Naive thymus-derived CD8-positive, alpha-beta T cell (primary cell): Measurements from ENCODE around the gene CIITA. TPM values are rescaled to one million over a fixed set of nuclear protein-coding genes. Genes with fewer than 3 reads are reported as not detected.

Source experiments
- ATAC-seq, 2 donors: fragments of 150-1000 bp; cut with Tn5 transposase in 1 of 2; sonication (Bioruptor Pico), chemical (Tn5 transposase) in 1 of 2; 1 replicate in 1 of 2; 2 replicates in 1 of 2; pipeline ENCODE4 v1.10.0; 2021; ENCODE audit warnings: mild to moderate bottlenecking in 2 of 2, moderate library complexity in 2 of 2
- POLR2A ChIA-PET: fragments of 350-600 bp; sonication (Branson Sonifier 250); formaldehyde crosslinking; loops from one replicate; lab custom pipeline; 2021; ENCODE audit warnings: antibody characterized with exemption; lab: Charles Lee
- DNase-seq, 10 donors: peaks; one replicate each; pipeline versions ENCODE4 v3.0.0 to v3.0.0-alpha.2; 2020 to 2022
- H3K27ac Mint-ChIP-seq, 10 donors: one replicate each; pipeline ENCODE4 v1.8.0; 2020 to 2022; ENCODE audit warnings: mild to moderate bottlenecking in 10 of 10, mixed read lengths in 10 of 10, moderate library complexity in 4 of 10, inconsistent platforms in 1 of 10
- H3K27me3 Mint-ChIP-seq, 5 donors: one replicate each; pipeline ENCODE4 v1.8.0; 2021 to 2022; ENCODE audit warnings: mixed read lengths in 5 of 5
- H3K36me3 Mint-ChIP-seq, 3 donors: one replicate each; pipeline ENCODE4 v1.8.0; 2020 to 2022; ENCODE audit warnings: mixed read lengths in 3 of 3, mild to moderate bottlenecking in 2 of 3, inconsistent platforms in 1 of 3
- H3K4me1 Mint-ChIP-seq, 4 donors: one replicate each; pipeline ENCODE4 v1.8.0; 2021 to 2022; ENCODE audit warnings: mixed read lengths in 4 of 4
- H3K4me3 Mint-ChIP-seq, 10 donors: one replicate each; pipeline ENCODE4 v1.8.0; 2020 to 2022; ENCODE audit warnings: mild to moderate bottlenecking in 10 of 10, mixed read lengths in 10 of 10, moderate library complexity in 6 of 10, inconsistent platforms in 1 of 10
- H3K9me3 Mint-ChIP-seq, 9 donors: one replicate each; pipeline ENCODE4 v1.8.0; 2020 to 2022; ENCODE audit warnings: mixed read lengths in 9 of 9, mild to moderate bottlenecking in 3 of 9, inconsistent platforms in 1 of 9, moderate library complexity in 1 of 9
- polyA plus RNA-seq, 3 donors: library from polyadenylated mRNA; unstranded; fragments of 300-500 nt; fragmentation: Illumina TruSeq; gene quantifications; one replicate each; pipeline ENCODE4 v1.2.3, GENCODE V29; 2021
- total RNA-seq, 8 experiments: library from RNA in 2 of 8; stranded (reverse) in 2 of 8; gene quantifications; one replicate each; pipeline ENCODE4 v1.2.3 and lab custom pipeline; 2021 to 2026

CIITA gene
- total and polyA plus RNA-seq, 5 experiments from 2014 or later, result 0.07 to 18.8 (median 0.80) TPM

DNA sequence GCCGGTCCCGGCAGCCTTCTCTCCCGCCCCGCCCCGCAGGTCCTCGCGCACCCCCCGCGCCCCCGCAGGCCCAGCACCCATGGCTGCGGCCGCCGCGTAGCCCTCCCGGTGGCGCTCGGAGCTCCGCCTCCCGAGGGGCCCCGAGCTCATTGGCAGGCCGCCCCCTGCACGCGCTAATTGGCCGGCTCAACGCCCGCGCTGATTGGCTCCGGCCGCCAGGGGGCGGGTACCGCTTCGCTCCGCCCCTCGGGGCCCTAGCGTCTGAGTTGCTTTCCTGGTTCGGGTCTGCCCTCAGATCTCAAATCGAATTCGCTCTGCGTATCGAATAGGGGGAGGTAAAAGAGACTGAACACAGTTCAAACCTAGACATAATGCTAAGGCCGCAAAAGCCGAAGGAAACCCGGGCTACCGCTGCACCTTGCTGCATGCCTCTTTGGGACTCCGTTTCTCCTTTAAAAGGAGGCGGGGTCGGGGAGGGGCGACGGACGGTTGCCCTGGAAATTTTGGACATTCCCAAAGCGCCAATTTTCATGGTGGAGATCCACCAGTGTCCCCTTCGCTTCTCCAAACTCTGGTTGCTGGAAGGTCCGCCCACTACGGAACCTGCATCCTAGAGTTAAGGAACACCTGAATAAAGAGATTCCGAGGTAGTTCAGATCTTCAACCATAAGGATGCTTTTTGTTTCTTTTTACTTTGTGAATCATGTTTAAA lies 65.5 kb downstream of the CIITA start, which contains the start of gene DEXI:
TSS of gene DEXI (minus strand) at position 117 of the 712 bp plus-strand sequence. CDS start 463 bp downstream, outside the sequence.
- Mint-ChIP-seq H3K36me3 (peaks cover 0 to 7% (median 0%) of the 10 kb centered on the region in 3 donors), H3K27me3 (no peaks in the 10 kb centered on the region), H3K4me3 (peak within 1 kb of the TSS; percentile 85 to 96 (median 92)), H3K4me1 (peaks cover 39 to 87% (median 82%) of the 10 kb centered on the region in 4 donors), H3K9me3 (no peaks in the 10 kb centered on the region), H3K27ac (peak within 1 kb of the TSS; percentile 60 to 94 (median 88))
- DNase-seq (peak; percentile 91 to 96 (median 95)), ATAC-seq (peak; percentile 81 to 85)
- POLR2A ChIA-PET, result interaction anchor here (1.0 to 1.3 kb wide), 4 partner anchors 199 to 1851 kb away, joined by 6 to 12 read pairs (median 6); partner anchors contain the start of genes HAPSTR1, NUBP1, SOCS1 and TXNDC11

DNA sequence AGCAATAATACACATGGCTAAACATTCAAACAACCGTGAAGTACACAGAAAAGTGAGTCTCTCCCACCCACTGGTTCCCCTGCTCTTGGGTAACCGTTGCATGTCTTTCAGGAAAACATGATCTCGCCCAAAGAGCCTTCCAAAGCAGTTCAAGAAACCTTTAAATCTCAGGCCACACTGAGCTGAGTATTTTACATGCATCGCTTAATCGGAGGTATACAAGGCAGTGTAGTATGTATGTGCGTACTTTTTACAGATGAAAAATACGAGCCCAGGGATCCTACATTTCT lies 66.0 kb downstream of the CIITA start:
- Mint-ChIP-seq H3K4me1 (peaks cover 37 to 83% (median 79%) of the 10 kb centered on the region in 4 donors), H3K4me3 (peak overlapping the region; percentile 74 to 91 (median 84)), H3K27me3 (no peaks in the 10 kb centered on the region), H3K9me3 (no peaks in the 10 kb centered on the region), H3K36me3 (peaks cover 0 to 7% (median 0%) of the 10 kb centered on the region in 3 donors), H3K27ac (peak overlapping the region in 9 of 10 donors; percentile 52 to 93 (median 85))
- DNase-seq (no peak), ATAC-seq (no peak)
- POLR2A ChIA-PET, result no interaction called here

DNA sequence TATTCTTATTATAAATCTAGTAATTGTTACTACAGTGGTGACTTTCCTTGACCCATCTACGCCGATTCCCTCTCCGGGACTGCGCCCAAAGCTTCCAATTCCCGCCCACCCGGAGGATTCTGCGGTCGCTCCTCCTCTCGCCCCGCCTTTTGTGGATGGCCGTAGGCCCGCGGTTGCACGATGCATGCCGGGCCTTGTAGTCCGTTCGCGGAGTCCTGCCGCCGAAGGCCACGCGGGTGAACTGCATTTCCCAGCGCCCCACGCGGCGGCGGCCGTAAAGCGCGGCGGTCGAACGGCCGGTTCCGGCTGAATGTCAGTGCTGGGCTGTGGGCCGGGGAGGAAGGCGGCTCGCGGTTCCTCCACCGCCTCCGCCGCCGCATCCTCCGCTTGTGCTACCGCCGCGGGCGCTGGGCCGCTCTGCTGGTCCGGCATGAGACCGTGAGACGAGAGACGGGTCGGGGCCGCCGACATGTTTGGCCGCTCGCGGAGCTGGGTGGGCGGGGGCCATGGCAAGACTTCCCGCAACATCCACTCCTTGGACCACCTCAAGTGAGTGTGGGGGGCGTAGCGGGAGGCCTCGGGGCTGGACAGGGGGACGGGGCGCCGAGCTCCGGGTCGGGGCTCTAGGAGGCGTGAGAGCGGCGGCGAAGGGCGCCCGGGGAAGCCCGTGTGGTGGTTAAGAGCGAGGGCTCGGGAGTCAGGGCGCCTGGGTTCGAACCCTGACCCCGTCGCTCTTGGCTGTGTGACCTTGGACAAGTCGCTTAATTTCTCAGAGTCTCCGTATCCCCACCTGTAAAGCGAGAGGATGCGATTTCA lies 67.5 kb downstream of the CIITA start, which contains the start of gene CLEC16A:
TSS of gene CLEC16A (plus strand) at position 316 of the 816 bp plus-strand sequence. CDS start at position 470, 154 bp downstream.
- Mint-ChIP-seq H3K4me3 (peak within 1 kb of the TSS; percentile 85 to 95 (median 90)), H3K9me3 (no peaks in the 10 kb centered on the region), H3K27me3 (no peaks in the 10 kb centered on the region), H3K4me1 (peaks cover 31 to 80% (median 77%) of the 10 kb centered on the region in 4 donors), H3K27ac (peak within 1 kb of the TSS; percentile 35 to 93 (median 88)), H3K36me3 (peaks cover 0 to 3% (median 0%) of the 10 kb centered on the region in 3 donors)
- ATAC-seq (peak; percentile 68 to 75), DNase-seq (peak; percentile 90 to 95 (median 94))
- POLR2A ChIA-PET, result interaction anchor here (0.5 to 2.0 kb wide), 4 partner anchors 10 to 642 kb away, joined by 3 to 7 read pairs (median 6); partner anchors contain the start of genes LITAF and SOCS1

DNA sequence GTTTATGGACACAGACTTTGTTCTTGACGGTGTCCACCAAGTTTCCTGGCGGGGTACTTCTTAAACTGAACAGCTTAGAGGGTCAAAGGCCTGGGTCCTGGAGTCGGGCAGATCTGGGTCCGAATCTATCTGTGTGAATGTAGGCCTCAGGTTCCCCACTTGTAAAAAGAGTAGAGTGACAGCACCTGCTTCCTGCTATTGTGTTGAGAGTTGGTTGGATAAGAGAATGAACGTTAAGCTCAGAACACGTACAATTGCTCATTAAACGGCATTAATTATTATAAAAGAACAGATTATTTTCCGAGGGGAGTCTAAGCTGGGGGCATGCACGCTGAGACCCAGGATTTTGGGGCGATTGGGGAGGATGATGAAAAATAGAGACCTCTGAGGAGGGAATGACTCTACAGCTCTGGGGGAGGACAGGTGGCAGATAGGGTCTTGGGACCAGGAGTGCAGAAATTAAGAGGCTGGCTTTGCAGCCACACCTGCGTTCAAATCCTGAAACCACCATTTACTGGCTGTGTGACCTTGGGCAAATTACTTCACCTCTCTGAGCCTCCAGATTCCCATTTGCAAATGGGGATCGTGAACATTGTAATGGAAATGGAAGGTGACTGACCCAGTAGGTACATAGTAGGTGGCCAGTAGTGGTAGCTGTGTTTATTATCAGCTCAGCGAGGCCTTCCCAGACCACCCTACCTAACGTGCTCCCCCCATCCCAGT lies 68.2 kb downstream of the CIITA start:
- Mint-ChIP-seq H3K36me3 (no peaks in the 10 kb centered on the region), H3K27ac (peak overlapping the region; percentile 35 to 90 (median 85))

DNA sequence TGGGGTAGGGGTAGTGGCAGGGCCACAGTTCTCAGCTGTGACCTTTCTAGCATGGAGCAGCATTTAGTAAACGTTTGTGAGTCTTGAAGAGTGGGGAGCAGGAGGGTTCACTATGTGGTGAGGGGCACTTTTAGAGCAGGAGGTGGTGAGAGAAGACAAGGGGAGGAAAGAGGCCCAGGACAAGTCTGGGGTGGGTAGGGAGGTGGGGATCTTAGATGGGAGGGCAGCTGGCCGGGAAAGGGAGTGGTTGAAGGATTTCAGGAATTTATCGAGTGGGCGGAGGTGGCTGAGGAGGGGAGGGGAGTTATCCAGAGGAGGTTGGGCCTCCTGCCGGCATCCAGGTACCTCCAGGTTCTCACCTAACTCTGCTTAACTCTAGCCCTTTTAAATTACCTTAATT lies 69.3 kb downstream of the CIITA start:
- DNase-seq (no peak), ATAC-seq (no peak)
- Mint-ChIP-seq H3K27ac (peak overlapping the region in 6 of 10 donors; percentile 30 to 80 (median 64)), H3K4me3 (peak overlapping the region in 9 of 10 donors; percentile 49 to 95 (median 89)), H3K36me3 (no peaks in the 10 kb centered on the region), H3K27me3 (no peaks in the 10 kb centered on the region), H3K4me1 (peaks cover 22 to 77% (median 71%) of the 10 kb centered on the region in 4 donors), H3K9me3 (no peaks in the 10 kb centered on the region)
- POLR2A ChIA-PET, result no interaction called here

More for the DNA sequence above, 68.2 kb downstream of the CIITA start:
- Mint-ChIP-seq H3K4me3 (peak overlapping the region; percentile 82 to 95 (median 90)), H3K9me3 (no peaks in the 10 kb centered on the region), H3K27me3 (no peaks in the 10 kb centered on the region), H3K4me1 (peaks cover 28 to 80% (median 76%) of the 10 kb centered on the region in 4 donors)
- ATAC-seq (no peak), DNase-seq (no peak)
- POLR2A ChIA-PET, result interaction anchor here (1.4 to 2.0 kb wide), 3 partner anchors 9 to 311 kb away, joined by 6 to 7 read pairs (median 7); partner anchors contain the start of gene SOCS1

DNA sequence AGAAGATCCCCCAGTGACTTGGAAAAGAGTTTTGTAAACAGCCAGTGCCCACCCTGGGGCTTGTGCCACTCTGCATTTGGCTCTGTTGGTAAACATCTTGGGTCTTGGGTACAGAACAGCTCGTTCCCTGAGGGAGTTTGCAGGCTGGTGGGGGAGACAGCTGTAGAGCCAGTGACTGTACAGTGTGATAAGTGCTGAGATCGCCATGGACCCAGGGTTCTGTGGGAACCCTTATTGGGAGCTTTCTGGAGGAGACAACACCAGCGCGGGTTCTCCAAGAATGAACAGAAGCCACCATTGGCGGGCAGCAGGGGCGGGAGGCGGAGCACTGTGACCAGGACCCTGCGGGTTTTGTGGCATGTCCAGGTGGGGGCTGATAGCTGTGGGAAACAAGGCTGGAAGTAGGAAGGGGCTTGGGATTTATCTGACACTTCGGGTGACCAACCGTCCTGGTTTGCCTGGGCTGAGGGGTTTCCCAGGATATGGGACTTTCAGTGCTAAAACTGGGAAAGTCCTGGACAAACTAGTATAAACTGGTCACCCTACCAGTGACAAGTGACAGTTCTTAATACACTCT lies 70.3 kb downstream of the CIITA start:
- Mint-ChIP-seq H3K36me3 (no peaks in the 10 kb centered on the region), H3K27me3 (no peaks in the 10 kb centered on the region), H3K4me3 (peak overlapping the region in 4 of 10 donors; percentile 26 to 58 (median 43)), H3K4me1 (peaks cover 22 to 75% (median 69%) of the 10 kb centered on the region in 4 donors), H3K9me3 (no peaks in the 10 kb centered on the region), H3K27ac (peak overlapping the region in 3 of 10 donors; percentile 32 to 77 (median 50))
- ATAC-seq, result no peak
- DNase-seq, result no peak
- POLR2A ChIA-PET, result no interaction called here

DNA sequence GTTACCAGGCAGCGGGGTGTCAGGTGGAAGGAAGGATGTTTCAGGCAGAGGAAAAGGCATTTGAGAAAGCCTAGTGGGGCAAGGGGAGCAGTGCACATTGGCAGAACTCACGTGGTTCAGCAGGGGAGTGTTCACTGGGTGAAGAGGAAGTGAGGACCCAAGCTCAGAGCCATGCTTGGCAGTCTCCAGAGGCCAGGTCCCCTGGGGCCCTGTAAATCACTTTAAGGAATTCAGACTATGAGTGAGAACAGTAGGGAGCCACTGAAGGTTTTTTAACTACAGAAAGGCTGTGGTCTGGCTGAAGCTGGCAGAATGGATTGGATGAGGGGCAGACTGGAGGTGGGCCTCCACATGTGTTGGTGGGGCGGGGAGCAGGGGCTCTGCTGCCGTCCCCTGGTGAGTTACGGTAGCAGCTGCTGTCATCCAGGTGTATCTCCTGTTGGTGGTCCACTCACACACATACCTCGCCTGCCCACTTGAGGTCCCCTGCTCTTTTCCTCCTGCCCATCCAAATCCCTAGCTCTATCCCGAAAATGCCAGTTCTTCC lies 72.5 kb downstream of the CIITA start:
- POLR2A ChIA-PET, result interaction anchor here (0.6 to 0.9 kb wide), 2 partner anchors 157 to 307 kb away, joined by 3 to 4 read pairs; partner anchors contain the start of gene SOCS1

DNA sequence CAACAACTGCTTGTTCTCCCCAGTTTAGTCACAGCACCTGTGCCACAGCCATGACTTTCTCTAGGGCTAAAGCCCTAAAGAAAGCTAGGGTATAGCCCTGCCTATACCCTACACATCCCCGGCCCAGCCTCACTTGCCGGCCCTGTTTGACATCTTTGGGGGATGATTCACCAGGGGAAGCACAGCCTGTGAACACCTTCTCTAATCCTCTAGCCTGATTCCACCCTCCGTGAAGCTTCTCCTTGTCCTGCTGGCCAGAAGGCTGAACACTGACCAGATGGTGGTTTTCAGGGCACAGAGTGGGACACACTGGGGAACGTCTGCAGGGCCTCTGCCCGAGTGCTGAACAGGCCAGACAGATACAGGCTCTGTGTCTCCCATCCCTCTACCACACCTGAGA lies 73.4 kb downstream of the CIITA start:
- no peak for DNase-seq
- peak overlapping the region in 4 of 10 donors; percentile 31 to 74 (median 40) for H3K27ac Mint-ChIP-seq
- POLR2A ChIA-PET, result interaction anchor here (1.1 kb wide), 1 partner anchor 305 kb away, joined by 5 read pairs; the partner anchor contains the start of gene SOCS1
- peaks cover 27 to 76% (median 68%) of the 10 kb centered on the region in 4 donors for H3K4me1 Mint-ChIP-seq
- H3K27me3 Mint-ChIP-seq, result no peaks in the 10 kb centered on the region
- no peak for ATAC-seq
- no peaks in the 10 kb centered on the region for H3K9me3 Mint-ChIP-seq
- H3K4me3 Mint-ChIP-seq, result no peak overlapping the region
- H3K36me3 Mint-ChIP-seq, result no peaks in the 10 kb centered on the region

More for the DNA sequence above, 72.5 kb downstream of the CIITA start:
- ATAC-seq, result peak; percentile 67 to 86
- no peaks in the 10 kb centered on the region for H3K9me3 Mint-ChIP-seq
- peak in 7 of 10 donors; percentile 29 to 75 (median 53) for DNase-seq
- no peaks in the 10 kb centered on the region for H3K36me3 Mint-ChIP-seq
- H3K4me3 Mint-ChIP-seq, result peak overlapping the region in 9 of 10 donors; percentile 1 to 71 (median 63)
- H3K27ac Mint-ChIP-seq, result peak overlapping the region; percentile 58 to 93 (median 82)
- H3K4me1 Mint-ChIP-seq, result peaks cover 22 to 76% (median 66%) of the 10 kb centered on the region in 4 donors
- no peaks in the 10 kb centered on the region for H3K27me3 Mint-ChIP-seq

DNA sequence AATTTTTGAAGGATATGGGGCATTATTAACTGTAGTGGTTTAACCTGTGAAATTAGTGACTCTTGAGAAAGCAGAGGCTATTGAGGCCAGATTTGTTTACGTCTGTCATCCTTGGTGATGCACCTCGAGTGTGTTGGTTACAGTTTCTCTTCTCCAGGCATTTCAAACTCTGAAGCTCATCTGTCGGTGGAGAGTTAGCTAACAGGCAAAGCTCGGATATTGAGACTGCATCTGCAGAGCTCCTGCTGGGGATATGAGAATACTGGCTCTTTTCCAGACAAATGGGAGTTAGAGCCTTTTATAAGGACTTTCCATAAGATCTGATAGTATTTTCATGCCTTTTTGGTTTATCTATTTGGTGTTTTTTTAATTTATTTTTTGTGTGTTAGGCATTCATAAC lies 74.0 kb downstream of the CIITA start:
- DNase-seq, result no peak
- POLR2A ChIA-PET, result interaction anchor here (1.1 kb wide), 1 partner anchor 305 kb away, joined by 5 read pairs; the partner anchor contains the start of gene SOCS1
- Mint-ChIP-seq H3K36me3 (peaks cover 0 to 3% (median 0%) of the 10 kb centered on the region in 3 donors), H3K27me3 (no peaks in the 10 kb centered on the region), H3K4me3 (no peak overlapping the region), H3K9me3 (no peaks in the 10 kb centered on the region), H3K27ac (peak overlapping the region in 1 of 10 donors; percentile 31), H3K4me1 (peaks cover 24 to 74% (median 66%) of the 10 kb centered on the region in 4 donors)
- no peak for ATAC-seq

DNA sequence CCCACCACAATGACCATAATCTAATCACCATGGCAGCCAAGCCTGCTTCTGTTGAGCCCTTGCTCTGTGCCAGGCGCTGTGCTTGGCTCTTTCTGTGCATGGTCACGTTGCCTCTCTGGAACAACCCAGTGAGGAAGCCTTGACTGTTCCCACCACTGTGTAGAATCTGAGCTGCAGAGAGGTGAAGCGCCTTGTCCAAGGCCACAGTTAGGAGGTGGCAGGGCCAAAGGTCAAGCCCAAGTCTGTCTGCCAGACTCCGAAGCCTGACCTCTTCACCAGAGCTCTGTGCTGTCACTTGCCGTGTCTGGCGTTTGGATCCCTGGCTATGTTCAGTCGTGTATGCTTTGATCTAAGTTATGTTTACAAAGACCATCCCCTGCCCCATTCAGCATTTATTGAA lies 77.9 kb downstream of the CIITA start:
- H3K9me3 Mint-ChIP-seq, result no peaks in the 10 kb centered on the region
- no peaks in the 10 kb centered on the region for H3K27me3 Mint-ChIP-seq
- ATAC-seq (no peak), DNase-seq (no peak)
- H3K4me3 Mint-ChIP-seq, result no peak overlapping the region
- H3K36me3 Mint-ChIP-seq, result peaks cover 0 to 25% (median 0%) of the 10 kb centered on the region in 3 donors
- H3K4me1 Mint-ChIP-seq, result peaks cover 13 to 59% (median 49%) of the 10 kb centered on the region in 4 donors
- peak overlapping the region in 3 of 10 donors; percentile 22 to 33 (median 30) for H3K27ac Mint-ChIP-seq
- POLR2A ChIA-PET, result interaction anchor here (0.6 to 2.0 kb wide), 3 partner anchors 10 to 300 kb away, joined by 3 to 6 read pairs (median 5); partner anchors contain the start of genes CLEC16A and SOCS1
